Measurements from ENCODE around the gene PTPRH.

The PTPRH gene

GRCh38 chr19:55232986-55233385, 23.7 kb upstream of the PTPRH start:
- Histone ChIP-seq H3K27me3 (ENCODE audit: insufficient read depth, low read length) (no peaks in the 10 kb centered on the region), H3K4me2 (ENCODE audit: low read length) (no peak overlapping the region), H3K9me2 (ENCODE audit: low read depth, low read length) (no peaks in the 10 kb centered on the region), H2AFZ (ENCODE audit: low read length) (no peak overlapping the region), H3K27ac (ENCODE audit: low read depth, low read length, poor library complexity, severe bottlenecking) (no peak overlapping the region), H3K4me1 (ENCODE audit: insufficient read depth, low read length, severe bottlenecking) (no peaks in the 10 kb centered on the region), H3K9ac (ENCODE audit: low read length) (no peak overlapping the region), H3K79me2 (ENCODE audit: insufficient read depth, low read length) (no peaks in the 10 kb centered on the region), H3K4me3 (ENCODE audit: low read depth, low read length, poor library complexity, severe bottlenecking) (no peak overlapping the region), H3F3A (ENCODE audit: insufficient read depth, low read length) (no peaks in the 10 kb centered on the region; the same call in 1 of the 2 replicates), H3K9me3 (ENCODE audit: low read length) (no peaks in the 10 kb centered on the region), H3K36me3 (ENCODE audit: insufficient read depth, low read length) (peaks cover 96% of the 10 kb centered on the region), H4K20me1 (ENCODE audit: insufficient read depth, low read length) (no peaks in the 10 kb centered on the region)
- no peak for TF ChIP-seq EZH2 (IDR thresholded peaks at IDR 0.05; ENCODE audit: borderline replicate concordance, low read length)
- no peak for TF ChIP-seq CTCF (IDR thresholded peaks at IDR 0.05; ENCODE audit: low read length)

DNA sequence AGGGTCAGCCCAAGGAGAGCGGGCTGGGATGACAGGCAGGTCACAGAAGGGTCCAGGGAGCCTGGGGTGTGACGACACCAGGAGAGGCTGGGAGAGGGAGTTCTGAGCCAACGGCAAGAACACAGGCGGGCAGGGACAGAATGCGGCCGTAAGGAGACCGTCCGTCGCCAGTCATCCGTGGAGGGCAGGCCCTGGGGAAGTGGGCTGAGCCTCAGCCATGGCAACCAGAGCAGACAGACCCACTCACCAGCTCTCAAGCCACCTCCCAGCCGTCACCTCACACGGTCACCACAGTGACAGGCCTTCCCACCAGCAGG, 22.9 kb upstream of the PTPRH start:
- no peaks in the 10 kb centered on the region for H3K9me2 ChIP-seq (ENCODE audit: low read depth, low read length)
- H3K36me3 ChIP-seq (ENCODE audit: insufficient read depth, low read length): peaks cover 96% of the 10 kb centered on the region
- no peak overlapping the region for H3K9ac ChIP-seq (ENCODE audit: low read length)
- no peak overlapping the region for H3K4me3 ChIP-seq (ENCODE audit: low read depth, low read length, poor library complexity, severe bottlenecking)
- H4K20me1 ChIP-seq (ENCODE audit: insufficient read depth, low read length): no peaks in the 10 kb centered on the region
- no peaks in the 10 kb centered on the region for H3K9me3 ChIP-seq (ENCODE audit: low read length)
- H3K27me3 ChIP-seq (ENCODE audit: insufficient read depth, low read length): no peaks in the 10 kb centered on the region
- H3K4me1 ChIP-seq (ENCODE audit: insufficient read depth, low read length, severe bottlenecking): no peaks in the 10 kb centered on the region
- TF ChIP-seq CTCF (IDR thresholded peaks at IDR 0.05; ENCODE audit: low read length) (no peak), EZH2 (IDR thresholded peaks at IDR 0.05; ENCODE audit: borderline replicate concordance, low read length) (no peak)
- H3K27ac ChIP-seq (ENCODE audit: low read depth, low read length, poor library complexity, severe bottlenecking): no peak overlapping the region
- no peaks in the 10 kb centered on the region; the same call in 1 of the 2 replicates for H3F3A ChIP-seq (ENCODE audit: insufficient read depth, low read length)
- no peak overlapping the region for H3K4me2 ChIP-seq (ENCODE audit: low read length)
- H2AFZ ChIP-seq (ENCODE audit: low read length): no peak overlapping the region
- no peaks in the 10 kb centered on the region for H3K79me2 ChIP-seq (ENCODE audit: insufficient read depth, low read length)

DNA sequence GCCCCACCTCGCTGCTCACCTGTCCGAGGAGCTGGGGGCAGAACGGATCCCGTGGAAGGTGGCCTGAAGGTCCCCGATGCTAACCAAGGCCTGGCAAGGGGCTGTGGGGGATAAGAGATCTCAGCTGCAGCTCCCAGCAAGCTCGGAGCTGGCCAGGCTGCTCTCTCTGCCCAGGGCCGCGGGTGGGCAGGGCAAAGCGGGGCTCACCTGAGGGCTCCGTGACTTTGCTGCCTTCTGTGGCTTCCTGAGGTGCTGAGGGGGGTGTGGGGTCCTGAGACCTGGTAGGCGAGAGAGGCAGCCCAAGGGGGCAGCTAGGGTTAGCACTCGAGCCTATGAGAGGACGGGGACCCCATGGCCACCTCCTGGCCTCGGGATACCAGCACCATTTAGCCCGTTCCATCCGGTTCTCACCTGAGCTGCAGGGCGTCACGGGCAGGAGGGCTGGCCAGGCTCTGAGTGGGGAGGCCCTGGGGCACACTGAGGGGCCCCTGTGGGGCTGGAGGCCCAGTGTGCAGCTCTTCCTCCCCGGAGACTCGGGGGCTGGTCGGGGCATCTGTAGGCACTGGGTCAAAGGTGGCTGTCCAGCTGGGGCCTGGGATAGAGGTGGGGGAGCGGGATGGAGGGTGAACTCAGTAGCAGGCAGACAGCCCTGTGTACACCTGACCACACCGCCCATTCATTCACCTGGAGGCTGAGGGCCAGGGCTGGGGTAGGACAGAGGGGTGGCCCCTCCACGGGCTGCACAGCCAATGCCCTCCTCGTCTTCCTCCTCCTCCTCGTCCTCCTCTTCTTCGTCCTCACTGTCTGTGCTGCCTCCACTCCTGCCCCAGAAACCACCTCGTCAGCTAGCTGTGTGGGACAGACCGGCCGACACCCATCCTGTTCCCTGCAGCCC, 22.3 kb upstream of the PTPRH start:
- H3K27ac ChIP-seq (ENCODE audit: low read depth, low read length, poor library complexity, severe bottlenecking): no peak overlapping the region
- H3K4me3 ChIP-seq (ENCODE audit: low read depth, low read length, poor library complexity, severe bottlenecking): no peak overlapping the region
- H3K27me3 ChIP-seq (ENCODE audit: insufficient read depth, low read length): no peaks in the 10 kb centered on the region
- TF ChIP-seq EZH2 (IDR thresholded peaks at IDR 0.05; ENCODE audit: borderline replicate concordance, low read length) (no peak), CTCF (IDR thresholded peaks at IDR 0.05; ENCODE audit: low read length) (no peak)
- no peaks in the 10 kb centered on the region for H3K9me3 ChIP-seq (ENCODE audit: low read length)
- no peaks in the 10 kb centered on the region for H4K20me1 ChIP-seq (ENCODE audit: insufficient read depth, low read length)
- no peak overlapping the region for H3K9ac ChIP-seq (ENCODE audit: low read length)
- H3F3A ChIP-seq (ENCODE audit: insufficient read depth, low read length): no peaks in the 10 kb centered on the region; the same call in 1 of the 2 replicates
- no peak overlapping the region for H3K4me2 ChIP-seq (ENCODE audit: low read length)
- H2AFZ ChIP-seq (ENCODE audit: low read length): no peak overlapping the region
- no peaks in the 10 kb centered on the region for H3K4me1 ChIP-seq (ENCODE audit: insufficient read depth, low read length, severe bottlenecking)
- H3K79me2 ChIP-seq (ENCODE audit: insufficient read depth, low read length): no peaks in the 10 kb centered on the region
- H3K9me2 ChIP-seq (ENCODE audit: low read depth, low read length): no peaks in the 10 kb centered on the region
- H3K36me3 ChIP-seq (ENCODE audit: insufficient read depth, low read length): peaks cover 96% of the 10 kb centered on the region

All from OCI-LY1 (cell line).